D341Med (cell line): ENCODE measurements around the gene PAX1.

Experiments
- DNase-seq: peaks from one replicate; pipeline ENCODE4 v3.0.0; 2012; ENCODE audit warnings: low spot score

PAX1 gene

GRCh38 chr20:21739682-21740081 is 34.2 kb downstream of the PAX1 start:
- DNase-seq, result no peak

GRCh38 chr20:21741266-21741665 is 35.8 kb downstream of the PAX1 start:
- no peak for DNase-seq

- DNase-seq, result no peak
These were observed 57.2 kb downstream of the PAX1 start for GRCh38 chr20:21762646-21763045.

- DNase-seq, result no peak
These were observed 61.8 kb downstream of the PAX1 start for GRCh38 chr20:21767200-21767738.

GRCh38 chr20:21767739-21768223 is 62.3 kb downstream of the PAX1 start:
- DNase-seq, result no peak
